GM19193 (cell line): ENCODE measurements around the gene APOC4.

Experiments used
- POLR2A ChIP-seq: IDR thresholded peaks from 4 replicates; pipeline ENCODE4 v1.6.1; 2011; ENCODE audit not compliant: insufficient read depth, insufficient read length; ENCODE audit errors: extremely low read depth

APOC4 gene

DNA sequence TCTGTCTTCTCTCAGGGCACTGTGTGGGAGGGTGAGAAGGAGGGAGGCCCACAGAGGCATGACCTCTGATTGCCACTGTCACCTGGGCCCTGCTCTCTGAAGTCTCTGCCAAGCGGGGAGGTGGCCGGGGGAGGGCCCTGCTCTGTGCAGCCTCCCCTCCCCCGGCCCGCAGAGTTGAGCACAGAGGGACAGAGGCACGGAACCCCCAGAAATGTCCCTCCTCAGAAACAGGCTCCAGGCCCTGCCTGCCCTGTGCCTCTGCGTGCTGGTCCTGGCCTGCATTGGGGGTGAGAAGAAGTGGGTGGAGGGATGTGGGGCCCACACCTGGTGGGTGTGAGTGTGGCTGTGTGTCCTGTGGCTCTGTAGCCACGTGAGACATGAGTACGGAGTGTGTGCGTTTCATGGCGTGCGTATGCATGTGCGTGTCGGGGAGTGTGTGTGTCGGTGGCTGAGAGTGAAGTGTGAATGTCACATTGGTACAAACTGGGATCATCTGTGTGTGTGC, at the start of gene APOC4:
APOC4 (plus strand) TSS at position 171 of the 505 bp plus-strand sequence; CDS start at position 212, 41 bp downstream.
- no peak for TF ChIP-seq POLR2A

- no peak for TF ChIP-seq POLR2A
Observed at GRCh38 chr19:44892932-44893331, 49.1 kb upstream of the APOC4 start.

DNA sequence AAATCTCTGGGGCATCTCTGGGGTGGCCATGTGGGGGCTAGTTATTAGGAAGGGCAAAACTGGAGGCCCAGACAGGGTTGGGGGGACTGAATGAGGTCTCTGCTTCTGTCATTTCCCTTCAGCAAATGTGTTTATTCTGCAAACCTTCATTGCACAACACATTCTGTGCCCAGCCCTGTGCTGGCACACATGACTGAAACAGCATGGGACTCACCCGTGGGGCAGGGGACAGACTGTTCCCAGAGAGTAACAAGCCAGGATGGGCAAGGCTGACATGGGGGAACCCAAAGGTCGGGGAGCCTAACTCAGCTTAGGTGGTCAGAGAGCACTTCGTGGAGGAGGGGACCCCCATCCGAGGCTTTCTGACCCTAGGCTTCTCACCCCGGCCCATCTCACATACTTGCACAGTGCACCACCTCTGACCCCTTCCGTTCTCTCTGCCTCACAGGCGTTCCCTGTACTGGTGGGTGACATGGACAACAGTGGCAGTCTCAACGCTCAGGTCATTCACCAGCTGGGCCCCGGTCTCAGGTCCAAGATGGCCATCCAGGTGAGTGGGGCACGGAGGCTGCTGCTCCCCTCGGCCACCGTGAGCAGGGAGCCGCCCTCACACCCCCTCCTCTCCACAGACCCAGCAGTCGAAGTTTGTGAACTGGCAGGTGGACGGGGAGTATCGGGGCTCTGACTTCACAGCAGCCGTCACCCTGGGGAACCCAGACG, 48.5 kb upstream of the APOC4 start:
- TF ChIP-seq POLR2A: no peak

GRCh38 chr19:44894052-44894400, 48.0 kb upstream of the APOC4 start:
- TF ChIP-seq POLR2A: no peak

DNA sequence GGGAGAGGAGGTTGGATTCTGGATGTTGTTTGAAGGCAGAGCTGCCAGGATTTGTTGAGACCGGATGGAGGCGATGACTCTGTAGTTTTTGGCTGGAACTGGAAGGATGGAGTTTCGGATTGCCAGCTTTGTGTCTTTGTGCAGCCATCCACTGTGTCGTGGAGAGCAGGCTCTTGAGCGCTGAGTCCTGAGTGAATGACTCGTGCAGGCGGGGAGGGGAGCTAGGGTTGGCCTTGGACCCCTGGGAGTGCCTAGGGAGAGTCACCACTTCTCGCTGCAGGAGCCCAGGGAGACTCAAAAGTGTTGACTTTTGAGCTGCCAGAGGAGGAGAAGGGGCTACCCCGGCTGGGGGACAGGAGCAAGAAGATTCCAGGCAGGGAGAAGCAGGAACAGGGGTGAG, 47.1 kb upstream of the APOC4 start:
- TF ChIP-seq POLR2A: no peak

GRCh38 chr19:44897835-44898234, 44.2 kb upstream of the APOC4 start:
- TF ChIP-seq POLR2A: no peak

DNA sequence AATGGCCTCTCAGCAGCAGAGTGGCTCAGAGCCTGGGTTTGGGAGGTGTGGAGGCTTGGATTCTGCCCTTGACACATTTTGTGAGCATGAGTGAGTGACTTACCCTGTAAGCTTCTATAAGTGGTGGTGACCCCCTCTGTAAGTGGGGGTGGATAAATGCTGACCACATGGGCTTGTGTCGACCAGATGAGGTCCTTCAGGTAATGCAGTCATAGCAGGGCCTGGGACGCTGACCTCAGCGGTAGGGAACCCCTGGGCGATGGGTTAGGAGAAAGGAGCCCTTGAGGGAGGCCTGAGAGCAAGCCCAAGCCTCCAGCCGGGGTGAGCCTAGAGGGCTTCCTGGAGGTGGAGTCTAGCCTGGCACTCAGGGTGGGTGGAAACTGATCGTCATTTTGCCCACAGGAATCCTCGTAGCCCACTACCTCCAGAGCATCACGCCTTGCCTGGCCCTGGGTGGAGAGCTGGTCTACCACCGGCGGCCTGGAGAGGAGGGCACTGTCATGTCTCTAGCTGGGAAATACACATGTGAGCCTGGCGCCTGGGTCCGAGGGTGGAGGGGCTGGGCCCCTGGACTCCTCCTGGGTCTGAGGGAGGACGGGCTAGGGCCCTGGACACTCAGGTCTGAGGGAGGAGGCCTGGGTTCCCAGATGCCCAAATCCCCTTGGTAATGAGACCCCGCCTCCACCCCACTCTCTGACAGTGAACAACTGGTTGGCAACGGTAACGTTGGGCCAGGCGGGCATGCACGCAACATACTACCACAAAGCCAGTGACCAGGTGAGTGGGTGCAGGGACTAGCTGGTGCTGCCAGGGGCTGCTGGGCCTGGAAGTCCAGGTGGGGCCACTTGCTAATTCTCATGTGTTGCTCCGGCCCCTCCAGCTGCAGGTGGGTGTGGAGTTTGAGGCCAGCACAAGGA, 41.5 kb upstream of the APOC4 start:
- TF ChIP-seq POLR2A: no peak

- no peak for TF ChIP-seq POLR2A
Observed at GRCh38 chr19:44903216-44903601, 38.8 kb upstream of the APOC4 start.

DNA sequence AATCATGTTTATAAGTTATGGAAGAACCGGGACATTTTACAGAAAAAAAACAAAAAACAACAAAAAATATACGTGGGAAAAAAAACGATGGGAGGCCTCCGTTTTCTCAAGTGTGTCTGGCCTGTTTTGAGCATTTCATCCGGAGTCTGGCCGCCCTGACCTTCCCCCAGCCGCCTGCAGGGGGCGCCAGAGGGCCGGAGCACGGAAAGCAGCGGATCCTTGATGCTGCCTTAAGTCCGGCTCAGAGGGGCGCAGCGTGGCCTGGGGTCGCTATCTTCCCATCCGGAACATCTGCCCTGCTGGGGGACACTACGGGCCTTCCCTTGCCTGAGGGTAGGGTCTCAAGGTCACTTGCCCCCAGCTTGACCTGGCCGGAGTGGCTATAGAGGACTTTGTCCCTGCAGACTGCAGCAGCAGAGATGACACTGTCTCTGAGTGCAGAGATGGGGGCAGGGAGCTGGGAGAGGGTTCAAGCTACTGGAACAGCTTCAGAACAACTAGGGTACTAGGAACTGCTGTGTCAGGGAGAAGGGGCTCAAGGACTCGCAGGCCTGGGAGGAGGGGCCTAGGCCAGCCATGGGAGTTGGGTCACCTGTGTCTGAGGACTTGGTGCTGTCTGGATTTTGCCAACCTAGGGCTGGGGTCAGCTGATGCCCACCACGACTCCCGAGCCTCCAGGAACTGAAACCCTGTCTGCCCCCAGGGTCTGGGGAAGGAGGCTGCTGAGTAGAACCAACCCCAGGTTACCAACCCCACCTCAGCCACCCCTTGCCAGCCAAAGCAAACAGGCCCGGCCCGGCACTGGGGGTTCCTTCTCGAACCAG, 38.2 kb upstream of the APOC4 start:
- TF ChIP-seq POLR2A: no peak

GRCh38 chr19:44904426-44904994, 37.5 kb upstream of the APOC4 start:
- no peak for TF ChIP-seq POLR2A

DNA sequence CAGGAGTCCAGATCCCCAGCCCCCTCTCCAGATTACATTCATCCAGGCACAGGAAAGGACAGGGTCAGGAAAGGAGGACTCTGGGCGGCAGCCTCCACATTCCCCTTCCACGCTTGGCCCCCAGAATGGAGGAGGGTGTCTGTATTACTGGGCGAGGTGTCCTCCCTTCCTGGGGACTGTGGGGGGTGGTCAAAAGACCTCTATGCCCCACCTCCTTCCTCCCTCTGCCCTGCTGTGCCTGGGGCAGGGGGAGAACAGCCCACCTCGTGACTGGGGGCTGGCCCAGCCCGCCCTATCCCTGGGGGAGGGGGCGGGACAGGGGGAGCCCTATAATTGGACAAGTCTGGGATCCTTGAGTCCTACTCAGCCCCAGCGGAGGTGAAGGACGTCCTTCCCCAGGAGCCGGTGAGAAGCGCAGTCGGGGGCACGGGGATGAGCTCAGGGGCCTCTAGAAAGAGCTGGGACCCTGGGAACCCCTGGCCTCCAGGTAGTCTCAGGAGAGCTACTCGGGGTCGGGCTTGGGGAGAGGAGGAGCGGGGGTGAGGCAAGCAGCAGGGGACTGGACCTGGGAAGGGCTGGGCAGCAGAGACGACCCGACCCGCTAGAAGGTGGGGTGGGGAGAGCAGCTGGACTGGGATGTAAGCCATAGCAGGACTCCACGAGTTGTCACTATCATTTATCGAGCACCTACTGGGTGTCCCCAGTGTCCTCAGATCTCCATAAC, 36.4 kb upstream of the APOC4 start, which contains the start of gene APOE:
APOE (plus strand) TSS at position 360 of the 724 bp plus-strand sequence. CDS start 829 bp downstream, outside the sequence.
- no peak for TF ChIP-seq POLR2A

GRCh38 chr19:44907613-44908012, 34.4 kb upstream of the APOC4 start:
- no peak for TF ChIP-seq POLR2A

- TF ChIP-seq POLR2A: no peak
Observed at GRCh38 chr19:44908074-44908835, 33.8 kb upstream of the APOC4 start.

- TF ChIP-seq POLR2A: no peak
Observed at GRCh38 chr19:44908836-44909261, 33.2 kb upstream of the APOC4 start.

- TF ChIP-seq POLR2A: no peak
Observed at GRCh38 chr19:44909775-44910174, 32.3 kb upstream of the APOC4 start.
